ENCODE results near the gene CRK. TPM values are rescaled to one million over a fixed set of nuclear protein-coding genes. Genes with fewer than 3 reads are reported as not detected.

The CRK gene
- total and polyA plus RNA-seq, 11 donors, result 17.0 to 49.0 (median 42.2) TPM

DNA sequence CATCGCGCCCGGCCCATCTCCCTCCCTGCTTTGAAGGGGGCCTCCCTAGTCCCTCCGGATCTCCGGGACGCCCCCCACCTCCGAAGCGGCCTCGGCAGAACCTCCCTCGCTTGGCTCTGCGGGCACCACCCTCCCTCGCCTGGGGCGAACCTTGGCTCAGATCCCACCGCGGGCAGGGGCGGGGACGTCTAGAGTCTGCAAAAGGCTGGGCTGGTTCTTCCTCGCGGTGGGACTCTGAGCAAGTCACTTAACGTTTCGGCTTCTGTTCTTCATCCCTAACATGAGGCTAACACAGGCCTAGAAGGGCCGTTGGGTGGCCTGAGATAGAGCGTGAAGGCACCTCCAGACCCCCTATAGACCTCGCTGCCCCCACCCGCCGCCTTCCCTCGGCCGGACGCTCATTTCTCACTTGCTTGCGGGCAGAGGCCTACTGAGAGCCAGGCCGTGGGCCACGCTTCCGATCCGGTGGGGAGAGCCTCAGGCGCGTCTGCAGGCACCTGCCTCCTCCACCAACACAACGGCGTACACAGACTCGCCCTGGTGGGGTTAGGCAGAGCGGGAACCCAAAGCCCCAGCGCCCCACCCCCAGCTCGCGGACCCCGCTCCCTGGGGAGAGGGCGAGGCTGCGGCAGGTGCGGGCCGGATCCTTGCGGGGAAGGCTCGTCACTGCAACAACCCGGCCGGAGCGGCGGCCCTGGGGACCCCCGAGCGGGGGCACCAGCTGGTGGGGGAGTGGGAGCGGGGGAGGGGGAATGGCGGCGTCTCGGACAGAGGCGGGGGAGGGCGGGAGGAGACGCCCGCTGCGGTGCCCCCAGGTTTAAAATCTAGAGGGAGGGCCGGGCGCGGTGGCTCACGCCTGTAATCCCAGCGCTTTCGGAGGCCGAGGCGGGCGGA, 31.0 kb upstream of the CRK start:
- TF ChIP-seq, protein P1, sequence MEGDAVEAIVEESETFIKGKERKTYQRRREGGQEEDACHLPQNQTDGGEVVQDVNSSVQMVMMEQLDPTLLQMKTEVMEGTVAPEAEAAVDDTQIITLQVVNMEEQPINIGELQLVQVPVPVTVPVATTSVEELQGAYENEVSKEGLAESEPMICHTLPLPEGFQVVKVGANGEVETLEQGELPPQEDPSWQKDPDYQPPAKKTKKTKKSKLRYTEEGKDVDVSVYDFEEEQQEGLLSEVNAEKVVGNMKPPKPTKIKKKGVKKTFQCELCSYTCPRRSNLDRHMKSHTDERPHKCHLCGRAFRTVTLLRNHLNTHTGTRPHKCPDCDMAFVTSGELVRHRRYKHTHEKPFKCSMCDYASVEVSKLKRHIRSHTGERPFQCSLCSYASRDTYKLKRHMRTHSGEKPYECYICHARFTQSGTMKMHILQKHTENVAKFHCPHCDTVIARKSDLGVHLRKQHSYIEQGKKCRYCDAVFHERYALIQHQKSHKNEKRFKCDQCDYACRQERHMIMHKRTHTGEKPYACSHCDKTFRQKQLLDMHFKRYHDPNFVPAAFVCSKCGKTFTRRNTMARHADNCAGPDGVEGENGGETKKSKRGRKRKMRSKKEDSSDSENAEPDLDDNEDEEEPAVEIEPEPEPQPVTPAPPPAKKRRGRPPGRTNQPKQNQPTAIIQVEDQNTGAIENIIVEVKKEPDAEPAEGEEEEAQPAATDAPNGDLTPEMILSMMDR (IDR thresholded peaks at IDR 0.05), result no peak
- no peak for TF ChIP-seq POLR2A (IDR thresholded peaks at IDR 0.05)
- intact Hi-C loops (cut with DNase I), result loop anchor here in 2 of 10 donors (10.0 kb wide), 1 partner anchor 158 kb away; the partner anchor contains the start of genes RILP (in 2 of the 2) and SCARF1 (in 2 of the 2)
- DNase-seq (peak; percentile 73 to 88 (median 82)), ATAC-seq (peak in 2 of 4 donors; percentile 3 to 8)
- Histone ChIP-seq H3K4me1 (peaks cover 7 to 80% (median 58%) of the 10 kb centered on the region in 12 donors), H3K9me3 (no peaks in the 10 kb centered on the region), H3K27ac (peak overlapping the region; percentile 94 to 100 (median 99)), H3K4me3 (peak overlapping the region; percentile 26 to 85 (median 70)), H3K36me3 (peaks cover 0 to 18% (median 17%) of the 10 kb centered on the region in 9 donors), H3K27me3 (no peaks in the 10 kb centered on the region)
- 33 to 52% (median 42%) methylated on average over 48 to 74 of the region's 74 CpGs for WGBS, 4 donors

DNA sequence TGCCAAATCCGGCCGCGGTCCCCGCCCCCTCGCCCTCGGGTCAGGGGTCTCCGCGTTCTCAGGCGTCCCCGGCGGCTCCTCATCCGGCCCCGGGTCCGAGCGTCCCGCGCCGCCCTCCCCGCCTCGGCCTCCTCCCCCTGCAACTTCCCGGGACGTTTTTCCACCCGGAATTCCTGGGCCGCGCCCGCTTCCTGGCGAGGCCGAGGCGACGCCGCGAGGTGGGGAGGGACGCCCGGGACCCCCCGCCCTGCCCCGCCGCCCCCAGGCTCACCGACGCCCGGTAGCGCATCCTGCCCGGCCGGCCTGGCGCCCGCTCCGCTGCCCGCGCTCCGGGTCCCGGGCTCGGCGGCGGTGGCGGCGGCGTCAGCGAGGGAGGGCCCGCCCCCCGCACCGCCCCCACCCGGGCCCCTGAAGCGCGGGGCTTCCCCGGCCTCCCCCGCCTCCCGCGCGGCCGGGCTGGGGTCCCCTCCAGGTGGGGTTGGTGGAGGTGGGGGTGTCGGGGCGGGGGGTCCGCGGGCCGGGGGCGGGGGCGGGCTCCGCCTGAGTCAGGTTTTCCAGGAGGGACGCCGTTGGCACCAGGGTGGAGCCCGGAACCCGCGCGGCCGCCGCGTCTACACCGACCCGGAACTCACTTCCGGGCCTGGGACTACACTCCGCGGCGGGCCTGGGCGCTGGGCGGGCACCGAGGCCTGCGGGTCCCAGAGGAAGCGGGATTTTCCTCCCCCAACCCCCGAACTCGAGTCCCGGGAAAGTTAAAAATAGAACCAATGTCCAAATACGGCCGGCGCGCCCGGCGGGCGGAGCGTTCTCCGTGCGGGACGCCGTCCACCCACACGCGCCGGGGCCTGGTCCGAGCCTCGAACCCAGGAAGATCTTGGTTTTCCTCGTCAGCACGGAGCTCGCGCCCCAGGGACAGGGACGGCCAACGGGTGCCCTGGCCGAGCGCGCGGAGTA, 29.7 kb upstream of the CRK start:
- DNase-seq, result peak; percentile 83 to 88 (median 84)
- intact Hi-C loops (cut with DNase I), result loop anchor here in 2 of 10 donors (10.0 kb wide), 1 partner anchor 159 kb away; the partner anchor contains the start of genes RILP (in 2 of the 2) and SCARF1 (in 2 of the 2)
- H3K36me3 ChIP-seq, result peaks cover 0 to 32% (median 30%) of the 10 kb centered on the region in 9 donors
- TF ChIP-seq, protein P1 (IDR thresholded peaks at IDR 0.05), result no peak
- peak in 1 of 2 donors; percentile 24 for TF ChIP-seq POLR2A (IDR thresholded peaks at IDR 0.05)
- H3K27ac ChIP-seq, result peak overlapping the region; percentile 94 to 100 (median 99)
- H3K4me3 ChIP-seq, result peak overlapping the region; percentile 38 to 85 (median 71)
- WGBS, 4 donors, result 2 to 6% (median 3%) methylated on average over 45 to 126 of the region's 127 CpGs
- H3K4me1 ChIP-seq, result peaks cover 7 to 87% (median 54%) of the 10 kb centered on the region in 12 donors
- peak in 3 of 4 donors; percentile 25 to 38 (median 28) for ATAC-seq
- H3K9me3 ChIP-seq, result no peaks in the 10 kb centered on the region
- no peaks in the 10 kb centered on the region for H3K27me3 ChIP-seq

DNA sequence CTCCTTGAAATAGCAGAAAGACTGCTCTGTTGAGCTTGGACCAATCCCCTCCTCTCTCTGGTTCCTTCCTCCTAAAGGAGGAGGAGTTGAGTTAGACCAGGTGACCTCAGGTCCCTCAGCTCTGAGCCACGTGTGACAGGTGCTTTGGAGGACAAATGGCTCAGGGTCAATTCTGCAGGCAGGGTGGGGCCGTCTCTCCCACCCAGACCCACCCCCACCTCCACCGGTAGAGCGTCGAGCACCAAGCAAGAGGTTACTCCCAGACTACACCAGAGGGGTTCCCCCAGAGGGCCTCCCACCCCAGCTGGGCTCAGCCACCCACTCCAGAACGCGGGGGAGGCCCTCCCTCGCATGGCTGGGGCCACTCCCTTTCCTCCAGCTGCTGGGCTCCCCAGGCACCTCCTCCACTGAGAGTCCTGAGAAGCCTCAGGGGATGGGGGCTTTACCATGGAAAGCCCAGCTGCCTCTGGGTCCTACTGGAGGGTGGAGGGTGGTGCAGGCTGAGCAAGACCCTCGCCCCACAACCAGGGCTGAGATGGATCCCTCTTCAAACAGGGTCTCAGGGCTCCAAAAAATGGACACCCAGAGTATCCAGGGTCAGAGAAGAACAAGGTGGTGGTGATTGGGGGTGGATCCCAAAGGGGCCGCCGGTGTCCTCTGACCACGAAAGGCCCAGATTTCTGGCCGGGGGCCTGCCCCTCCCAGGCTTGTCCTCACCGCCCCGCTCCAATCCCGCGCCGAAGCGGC, 28.8 kb upstream of the CRK start:
- Histone ChIP-seq H3K27me3 (no peaks in the 10 kb centered on the region), H3K36me3 (peaks cover 0 to 40% (median 38%) of the 10 kb centered on the region in 9 donors), H3K9me3 (no peaks in the 10 kb centered on the region), H3K27ac (peak overlapping the region; percentile 94 to 100 (median 99)), H3K4me3 (peak overlapping the region; percentile 38 to 85 (median 71)), H3K4me1 (peaks cover 7 to 78% (median 47%) of the 10 kb centered on the region in 12 donors)
- intact Hi-C loops (cut with DNase I), result loop anchor here in 2 of 10 donors (10.0 kb wide), 1 partner anchor 160 kb away; the partner anchor contains the start of genes RILP (in 2 of the 2) and SCARF1 (in 2 of the 2)
- 1 to 5% (median 3%) methylated on average over 8 to 19 of the region's 19 CpGs for WGBS, 4 donors
- TF ChIP-seq, protein P1 (IDR thresholded peaks at IDR 0.05), result peak in 1 of 12 donors; percentile 9
- no peak for TF ChIP-seq POLR2A (IDR thresholded peaks at IDR 0.05)
- ATAC-seq, result peak in 3 of 4 donors; percentile 4 to 31 (median 24)
- DNase-seq, result peak in 4 of 5 donors; percentile 72 to 79 (median 77)
